A549 (cell line): ENCODE measurements around the gene RASGRP1.

ENCODE experiments used
- KDM1A ChIP-seq: fragments of 200-600 bp; sonication (generic); IDR thresholded peaks from 2 replicates; pipeline ENCODE4 v1.6.1; 2016; ENCODE audit warnings: low read depth, mild to moderate bottlenecking
- NR3C1 ChIP-seq: fragments of >200 bp; sonication (Bioruptor Twin); formaldehyde crosslinking; IDR thresholded peaks from 3 replicates; pipeline ENCODE4 v1.6.1; 2017
- POLR2A ChIP-seq: IDR thresholded peaks from 2 replicates; pipeline ENCODE4 v1.6.1; 2012; ENCODE audit warnings: mild to moderate bottlenecking, low read length
- RAD21 ChIP-seq, 2 experiments: fragments of >200 bp in 1 of 2; sonication (Bioruptor Twin) in 1 of 2; formaldehyde crosslinking in 1 of 2; IDR thresholded peaks in 1 of 2; conservative IDR thresholded peaks in 1 of 2; 2 replicates in 1 of 2; 3 replicates in 1 of 2; pipeline ENCODE4 v1.6.1; 2012 to 2018; ENCODE audit warnings: inconsistent platforms in 1 of 2
- RARB ChIP-seq: fragments of 250-450 bp; sonication (Bioruptor Pico); IDR thresholded peaks from 2 replicates; pipeline ENCODE4 v1.8.0; 2021; ENCODE audit warnings: mild to moderate bottlenecking, moderate library complexity

- TF ChIP-seq POLR2A: no peak
- TF ChIP-seq NR3C1: no peak
- no peak for TF ChIP-seq RAD21 (conservative IDR thresholded peaks at IDR 0.05 in 1 of 2, IDR thresholded peaks at IDR 0.05 in 1 of 2)
- TF ChIP-seq KDM1A: no peak
- no peak for TF ChIP-seq RARB (CRISPR knock-in tag)
Measured at GRCh38 chr15:38610748-38611147, 46.1 kb upstream of the RASGRP1 start.
